Astrocyte (in vitro differentiated cells and primary cell): Measurements from ENCODE around the gene ZNF862. TPM values are rescaled to one million over a fixed set of nuclear protein-coding genes. Genes with fewer than 3 reads are reported as not detected.
"Not testable (repeated sequence)": the region's sequence is repeated elsewhere in the genome, so short reads cannot be mapped to it uniquely, and the experiment has no call there.

Experiments used
- DNase-seq: peaks from one replicate; pipeline ENCODE4 v3.0.0-alpha.2; 2010; ENCODE audit warnings: low read depth
- FAIRE-seq: peaks from 2 replicates; lab custom pipeline; 2011; peaks lifted over from hg19 to GRCh38; lab: Jason Lieb, UNC
- H2AFZ ChIP-seq: 2 replicates; pipeline ENCODE4 v1.6.0; 2012; ENCODE audit warnings: low read depth, low read length, inconsistent platforms
- H3K27ac ChIP-seq: 2 replicates; pipeline ENCODE4 v1.5.1; 2011; ENCODE audit warnings: low read depth, low read length, inconsistent platforms
- H3K27me3 ChIP-seq: 2 replicates; pipeline ENCODE4 v1.6.0; 2011; ENCODE audit warnings: low read length, inconsistent platforms; ENCODE audit not compliant: insufficient read depth
- H3K36me3 ChIP-seq: 2 replicates; pipeline ENCODE4 v1.5.1; 2011; ENCODE audit warnings: low read length, inconsistent platforms; ENCODE audit not compliant: insufficient read depth
- H3K4me1 ChIP-seq: 2 replicates; pipeline ENCODE4 v1.5.1; 2011; ENCODE audit warnings: low read length, inconsistent platforms; ENCODE audit not compliant: insufficient read depth
- H3K4me2 ChIP-seq: 2 replicates; pipeline ENCODE4 v1.6.0; 2012; ENCODE audit warnings: low read length, inconsistent platforms
- H3K4me3 ChIP-seq: 2 replicates; pipeline ENCODE4 v1.5.1; 2011; ENCODE audit warnings: low read depth, mild to moderate bottlenecking, low read length, inconsistent platforms; ENCODE audit not compliant: insufficient read depth
- H3K79me2 ChIP-seq: 2 replicates; pipeline ENCODE4 v1.6.0; 2012; ENCODE audit warnings: mild to moderate bottlenecking, low read length, inconsistent platforms; ENCODE audit not compliant: insufficient read depth
- H3K9ac ChIP-seq: 2 replicates; pipeline ENCODE4 v1.6.0; 2012; ENCODE audit warnings: mild to moderate bottlenecking, low read length, inconsistent platforms
- H3K9me3 ChIP-seq: 2 replicates; pipeline ENCODE4 v1.5.1; 2012; ENCODE audit warnings: low read depth, mild to moderate bottlenecking, low read length, inconsistent platforms; ENCODE audit not compliant: insufficient read depth
- H4K20me1 ChIP-seq: 2 replicates; pipeline ENCODE4 v1.6.0; 2012; ENCODE audit warnings: low read length, inconsistent platforms; ENCODE audit not compliant: insufficient read depth
- H3K27ac Mint-ChIP-seq: one replicate; pipeline ENCODE4 v1.8.0; 2021; ENCODE audit warnings: mild to moderate bottlenecking, mixed read lengths; ENCODE audit not compliant: unreplicated experiment
- H3K27me3 Mint-ChIP-seq: one replicate; pipeline ENCODE4 v1.8.0; 2021; ENCODE audit warnings: low read depth, mixed read lengths; ENCODE audit not compliant: unreplicated experiment
- H3K36me3 Mint-ChIP-seq: one replicate; pipeline ENCODE4 v1.8.0; 2021; ENCODE audit warnings: low read depth, mixed read lengths; ENCODE audit not compliant: unreplicated experiment
- H3K4me1 Mint-ChIP-seq: one replicate; pipeline ENCODE4 v1.8.0; 2021; ENCODE audit warnings: low read depth, mixed read lengths; ENCODE audit not compliant: unreplicated experiment
- H3K4me3 Mint-ChIP-seq: one replicate; pipeline ENCODE4 v1.8.0; 2021; ENCODE audit warnings: mild to moderate bottlenecking, moderate library complexity, mixed read lengths; ENCODE audit not compliant: unreplicated experiment
- H3K9me3 Mint-ChIP-seq: one replicate; pipeline ENCODE4 v1.8.0; 2021; ENCODE audit warnings: mild to moderate bottlenecking, mixed read lengths; ENCODE audit not compliant: unreplicated experiment
- CTCF ChIP-seq: IDR thresholded peaks from 2 replicates; pipeline ENCODE4 v1.5.1; 2011; ENCODE audit warnings: low read depth, mild to moderate bottlenecking, inconsistent platforms, low read length, moderate library complexity; ENCODE audit not compliant: insufficient read depth
- EZH2 ChIP-seq: IDR thresholded peaks from 2 replicates; pipeline ENCODE4 v1.6.1; 2012; ENCODE audit warnings: mild to moderate bottlenecking, low read length, inconsistent platforms; ENCODE audit not compliant: insufficient read depth
- total RNA-seq: library from RNA; stranded (reverse); gene quantifications from 2 replicates; pipeline ENCODE4 v1.2.1, GENCODE V29; 2021

ZNF862 gene
- total RNA-seq, 1 donor from 2014 or later = 13.2 TPM

- no peak overlapping the region for H3K4me3 ChIP-seq
- H3K27ac ChIP-seq = no peak overlapping the region
- no peaks in the 10 kb centered on the region for H3K4me1 ChIP-seq
- no peak overlapping the region for H3K9ac ChIP-seq
- no peaks in the 10 kb centered on the region for H3K9me3 Mint-ChIP-seq
- no peak overlapping the region for H2AFZ ChIP-seq
- H3K79me2 ChIP-seq = no peaks in the 10 kb centered on the region
- DNase-seq = no peak
- no peak overlapping the region for H3K4me2 ChIP-seq
- no peaks in the 10 kb centered on the region for H3K36me3 Mint-ChIP-seq
- TF ChIP-seq CTCF = no peak
- no peak for TF ChIP-seq EZH2
- no peak for FAIRE-seq
- H3K36me3 ChIP-seq = no peaks in the 10 kb centered on the region
- no peaks in the 10 kb centered on the region for H4K20me1 ChIP-seq
- no peak overlapping the region for H3K4me3 Mint-ChIP-seq
- H3K9me3 ChIP-seq = no peaks in the 10 kb centered on the region
- H3K27me3 ChIP-seq = peaks cover 2% of the 10 kb centered on the region
- peaks cover 24% of the 10 kb centered on the region for H3K27me3 Mint-ChIP-seq
- H3K27ac Mint-ChIP-seq = no peak overlapping the region
- peaks cover 1% of the 10 kb centered on the region for H3K4me1 Mint-ChIP-seq
Measured at GRCh38 chr7:149827089-149827981, 10.8 kb upstream of the ZNF862 start.

- Mint-ChIP-seq H3K27me3 (peaks cover 28% of the 10 kb centered on the region), H3K36me3 (no peaks in the 10 kb centered on the region), H3K9me3 (no peaks in the 10 kb centered on the region), H3K4me1 (peaks cover 1% of the 10 kb centered on the region), H3K27ac (no peak overlapping the region), H3K4me3 (no peak overlapping the region)
- Histone ChIP-seq H3K4me1 (no peaks in the 10 kb centered on the region), H3K79me2 (no peaks in the 10 kb centered on the region), H3K9ac (no peak overlapping the region), H3K27me3 (peaks cover 4% of the 10 kb centered on the region), H3K4me3 (no peak overlapping the region), H4K20me1 (no peaks in the 10 kb centered on the region), H3K4me2 (no peak overlapping the region), H3K36me3 (no peaks in the 10 kb centered on the region), H3K27ac (no peak overlapping the region), H3K9me3 (no peaks in the 10 kb centered on the region), H2AFZ (no peak overlapping the region)
- no peak for DNase-seq
- FAIRE-seq = no peak
- TF ChIP-seq CTCF (no peak), EZH2 (no peak)
Measured at GRCh38 chr7:149828357-149829309, 9.5 kb upstream of the ZNF862 start.

- not testable (repeated sequence) for H3K9me3 Mint-ChIP-seq, H3K4me2 ChIP-seq, DNase-seq, H3K4me3 ChIP-seq, H3K4me1 Mint-ChIP-seq, H3K9ac ChIP-seq, H3K27ac Mint-ChIP-seq, H3K36me3 ChIP-seq, H2AFZ ChIP-seq, H3K36me3 Mint-ChIP-seq, H3K4me3 Mint-ChIP-seq, H3K4me1 ChIP-seq, H3K27ac ChIP-seq, FAIRE-seq, H3K9me3 ChIP-seq, H4K20me1 ChIP-seq, H3K79me2 ChIP-seq
- peaks cover 40% of the 10 kb centered on the region for H3K27me3 Mint-ChIP-seq
- peaks cover 13% of the 10 kb centered on the region for H3K27me3 ChIP-seq
Measured at GRCh38 chr7:149830527-149830926, 7.6 kb upstream of the ZNF862 start.
